ENCODE measurements around the gene ACTL9. TPM values are rescaled to one million over a fixed set of nuclear protein-coding genes. Genes with fewer than 3 reads are reported as not detected.

ACTL9 gene
- total and polyA plus RNA-seq, 2 experiments from 2014 or later: not detected

- no peak for TF ChIP-seq ZNF462 (CRISPR knock-in tag; IDR thresholded peaks at IDR 0.05)
- TF ChIP-seq, protein P1, sequence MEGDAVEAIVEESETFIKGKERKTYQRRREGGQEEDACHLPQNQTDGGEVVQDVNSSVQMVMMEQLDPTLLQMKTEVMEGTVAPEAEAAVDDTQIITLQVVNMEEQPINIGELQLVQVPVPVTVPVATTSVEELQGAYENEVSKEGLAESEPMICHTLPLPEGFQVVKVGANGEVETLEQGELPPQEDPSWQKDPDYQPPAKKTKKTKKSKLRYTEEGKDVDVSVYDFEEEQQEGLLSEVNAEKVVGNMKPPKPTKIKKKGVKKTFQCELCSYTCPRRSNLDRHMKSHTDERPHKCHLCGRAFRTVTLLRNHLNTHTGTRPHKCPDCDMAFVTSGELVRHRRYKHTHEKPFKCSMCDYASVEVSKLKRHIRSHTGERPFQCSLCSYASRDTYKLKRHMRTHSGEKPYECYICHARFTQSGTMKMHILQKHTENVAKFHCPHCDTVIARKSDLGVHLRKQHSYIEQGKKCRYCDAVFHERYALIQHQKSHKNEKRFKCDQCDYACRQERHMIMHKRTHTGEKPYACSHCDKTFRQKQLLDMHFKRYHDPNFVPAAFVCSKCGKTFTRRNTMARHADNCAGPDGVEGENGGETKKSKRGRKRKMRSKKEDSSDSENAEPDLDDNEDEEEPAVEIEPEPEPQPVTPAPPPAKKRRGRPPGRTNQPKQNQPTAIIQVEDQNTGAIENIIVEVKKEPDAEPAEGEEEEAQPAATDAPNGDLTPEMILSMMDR (conservative IDR thresholded peaks at IDR 0.05; ENCODE audit: low read depth in 2 of 2): no peak
- no peak for TF ChIP-seq EZH2phosphoT487 (IDR thresholded peaks at IDR 0.05; ENCODE audit: unreplicated experiment)
- no peak for TF ChIP-seq STAT1 (IDR thresholded peaks at IDR 0.05; ENCODE audit: unreplicated experiment)
- TF ChIP-seq EZH2 (IDR thresholded peaks at IDR 0.05; ENCODE audit: low read depth, unreplicated experiment): no peak
- TF ChIP-seq ZNF114 (CRISPR knock-in tag; IDR thresholded peaks at IDR 0.05): no peak
- no peak for TF ChIP-seq JUNB (IDR thresholded peaks at IDR 0.05; ENCODE audit: unreplicated experiment)
- TF ChIP-seq NANOG (IDR thresholded peaks at IDR 0.05; ENCODE audit: borderline replicate concordance): no peak
- TF ChIP-seq, protein P2, sequence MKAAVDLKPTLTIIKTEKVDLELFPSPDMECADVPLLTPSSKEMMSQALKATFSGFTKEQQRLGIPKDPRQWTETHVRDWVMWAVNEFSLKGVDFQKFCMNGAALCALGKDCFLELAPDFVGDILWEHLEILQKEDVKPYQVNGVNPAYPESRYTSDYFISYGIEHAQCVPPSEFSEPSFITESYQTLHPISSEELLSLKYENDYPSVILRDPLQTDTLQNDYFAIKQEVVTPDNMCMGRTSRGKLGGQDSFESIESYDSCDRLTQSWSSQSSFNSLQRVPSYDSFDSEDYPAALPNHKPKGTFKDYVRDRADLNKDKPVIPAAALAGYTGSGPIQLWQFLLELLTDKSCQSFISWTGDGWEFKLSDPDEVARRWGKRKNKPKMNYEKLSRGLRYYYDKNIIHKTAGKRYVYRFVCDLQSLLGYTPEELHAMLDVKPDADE (IDR thresholded peaks at IDR 0.05): no peak
These were observed 50.4 kb downstream of the ACTL9 start (continued) for GRCh38 chr19:8648240-8648639.

Other genes with a start within 250 kb of the ACTL9 start
- gene PRAM1, start 196.2 kb downstream of the ACTL9 start, total RNA-seq (2014; rRNA removed; shearing (Covaris generic)): 0.07 and 0.31 TPM in 2 replicates
- 0.54 TPM in 1 of 2 replicates, not detected in the other for gene PRAM1, start 196.2 kb downstream of the ACTL9 start, polyA plus RNA-seq (2016; fragmentation: Nextera tagmentation; extraction: Ambion mirVana)
- 29.2 and 45.0 TPM in 2 replicates for gene ZNF414, start 184.6 kb downstream of the ACTL9 start, total RNA-seq (2014; rRNA removed; shearing (Covaris generic))
- gene ZNF414, start 184.6 kb downstream of the ACTL9 start, polyA plus RNA-seq (2016; fragmentation: Nextera tagmentation; extraction: Ambion mirVana): 27.4 and 31.6 TPM in 2 replicates
- gene MYO1F, start 121.4 kb downstream of the ACTL9 start, total RNA-seq (2014; rRNA removed; shearing (Covaris generic)): 3.8 and 3.9 TPM in 2 replicates
- gene MYO1F, start 121.4 kb downstream of the ACTL9 start, polyA plus RNA-seq (2016; fragmentation: Nextera tagmentation; extraction: Ambion mirVana): 5.7 and 7.1 TPM in 2 replicates
- gene ADAMTS10, start 88.1 kb downstream of the ACTL9 start, total RNA-seq (2014; rRNA removed; shearing (Covaris generic)): 25.9 and 29.0 TPM in 2 replicates
- gene ADAMTS10, start 88.1 kb downstream of the ACTL9 start, polyA plus RNA-seq (2016; fragmentation: Nextera tagmentation; extraction: Ambion mirVana): 4.8 and 5.0 TPM in 2 replicates
- gene NFILZ, start 68.2 kb downstream of the ACTL9 start, total RNA-seq (2014; rRNA removed; shearing (Covaris generic)): not detected in 2 replicates
- gene NFILZ, start 68.2 kb downstream of the ACTL9 start, polyA plus RNA-seq (2016; fragmentation: Nextera tagmentation; extraction: Ambion mirVana): not detected in 2 replicates
- gene OR2Z1, start 22.8 kb upstream of the ACTL9 start, total RNA-seq (2014; rRNA removed; shearing (Covaris generic)): not detected in 2 replicates
- not detected in 2 replicates for gene OR2Z1, start 22.8 kb upstream of the ACTL9 start, polyA plus RNA-seq (2016; fragmentation: Nextera tagmentation; extraction: Ambion mirVana)
- 5.7 and 11.1 TPM in 2 replicates for gene ZNF558, start 133.5 kb upstream of the ACTL9 start, total RNA-seq (2014; rRNA removed; shearing (Covaris generic))
- gene ZNF558, start 133.5 kb upstream of the ACTL9 start, polyA plus RNA-seq (2016; fragmentation: Nextera tagmentation; extraction: Ambion mirVana): 2.2 and 3.5 TPM in 2 replicates
- not detected in 2 replicates for gene MBD3L1, start 133.6 kb upstream of the ACTL9 start, total RNA-seq (2014; rRNA removed; shearing (Covaris generic))
- not detected in 2 replicates for gene MBD3L1, start 133.6 kb upstream of the ACTL9 start, polyA plus RNA-seq (2016; fragmentation: Nextera tagmentation; extraction: Ambion mirVana)